ENCODE measurements around the gene PPP1R1A. TPM values are rescaled to one million over a fixed set of nuclear protein-coding genes. Genes with fewer than 3 reads are reported as not detected.

The PPP1R1A gene
- total RNA-seq, 4 donors from 2014 or later: 1.1 to 4.1 (median 1.8) TPM

DNA sequence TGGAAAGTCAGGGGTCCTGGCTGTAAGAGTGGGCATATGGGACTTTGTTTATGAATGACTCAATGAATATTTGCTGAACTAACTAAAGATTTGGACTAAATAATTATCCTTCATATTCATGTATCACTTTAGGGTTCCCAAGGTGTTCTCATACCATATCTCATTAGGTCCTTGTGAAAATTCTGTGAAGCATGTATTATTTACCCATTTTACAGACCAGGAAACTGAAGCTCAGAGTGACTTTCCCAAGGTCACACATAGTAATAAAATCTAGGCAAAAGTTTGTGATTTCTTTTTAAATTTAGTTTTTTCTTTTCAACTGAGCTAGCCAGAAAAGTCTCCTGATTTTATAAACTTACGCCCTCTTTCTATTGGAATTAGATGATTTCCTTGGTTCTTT lies 29.7 kb downstream of the PPP1R1A start:
- H3K27me3 ChIP-seq: no peaks in the 10 kb centered on the region
- H3K36me3 ChIP-seq: no peaks in the 10 kb centered on the region
- no peak for DNase-seq
- H3K4me3 ChIP-seq: no peak overlapping the region
- H3K4me1 ChIP-seq: peaks cover 0 to 7% (median 0%) of the 10 kb centered on the region in 4 donors
- H3K27ac ChIP-seq: no peak overlapping the region
- no peaks in the 10 kb centered on the region for H3K9me3 ChIP-seq
- no peak for TF ChIP-seq POLR2A (IDR thresholded peaks at IDR 0.05)
- TF ChIP-seq, protein P1, sequence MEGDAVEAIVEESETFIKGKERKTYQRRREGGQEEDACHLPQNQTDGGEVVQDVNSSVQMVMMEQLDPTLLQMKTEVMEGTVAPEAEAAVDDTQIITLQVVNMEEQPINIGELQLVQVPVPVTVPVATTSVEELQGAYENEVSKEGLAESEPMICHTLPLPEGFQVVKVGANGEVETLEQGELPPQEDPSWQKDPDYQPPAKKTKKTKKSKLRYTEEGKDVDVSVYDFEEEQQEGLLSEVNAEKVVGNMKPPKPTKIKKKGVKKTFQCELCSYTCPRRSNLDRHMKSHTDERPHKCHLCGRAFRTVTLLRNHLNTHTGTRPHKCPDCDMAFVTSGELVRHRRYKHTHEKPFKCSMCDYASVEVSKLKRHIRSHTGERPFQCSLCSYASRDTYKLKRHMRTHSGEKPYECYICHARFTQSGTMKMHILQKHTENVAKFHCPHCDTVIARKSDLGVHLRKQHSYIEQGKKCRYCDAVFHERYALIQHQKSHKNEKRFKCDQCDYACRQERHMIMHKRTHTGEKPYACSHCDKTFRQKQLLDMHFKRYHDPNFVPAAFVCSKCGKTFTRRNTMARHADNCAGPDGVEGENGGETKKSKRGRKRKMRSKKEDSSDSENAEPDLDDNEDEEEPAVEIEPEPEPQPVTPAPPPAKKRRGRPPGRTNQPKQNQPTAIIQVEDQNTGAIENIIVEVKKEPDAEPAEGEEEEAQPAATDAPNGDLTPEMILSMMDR (IDR thresholded peaks at IDR 0.05): no peak

DNA sequence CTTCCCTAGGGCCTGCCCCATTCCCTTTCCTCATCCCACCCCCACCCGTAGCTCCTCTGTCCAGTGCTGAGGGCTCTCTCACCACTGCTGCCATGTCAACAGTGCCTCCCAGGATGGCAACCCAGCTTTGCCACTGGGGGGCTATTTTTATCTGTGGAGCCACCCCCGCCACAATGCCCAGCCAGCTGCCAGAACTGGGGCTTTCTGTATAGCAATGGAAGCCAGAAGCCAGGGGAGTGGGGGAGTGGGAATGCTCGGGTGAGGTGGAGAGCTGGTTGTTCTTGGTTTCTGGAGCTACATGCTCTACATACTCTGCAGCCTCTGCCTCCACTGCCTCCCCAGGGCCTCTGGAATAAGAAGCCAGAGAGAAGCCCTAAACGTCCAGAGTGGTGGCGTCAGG lies 30.1 kb downstream of the PPP1R1A start:
- Histone ChIP-seq H3K27me3 (no peaks in the 10 kb centered on the region), H3K27ac (no peak overlapping the region), H3K4me3 (no peak overlapping the region), H3K9me3 (no peaks in the 10 kb centered on the region), H3K4me1 (peaks cover 0 to 7% (median 0%) of the 10 kb centered on the region in 4 donors), H3K36me3 (no peaks in the 10 kb centered on the region)
- no peak for DNase-seq
- TF ChIP-seq POLR2A (IDR thresholded peaks at IDR 0.05): no peak
- TF ChIP-seq, protein P1 (IDR thresholded peaks at IDR 0.05): no peak

DNA sequence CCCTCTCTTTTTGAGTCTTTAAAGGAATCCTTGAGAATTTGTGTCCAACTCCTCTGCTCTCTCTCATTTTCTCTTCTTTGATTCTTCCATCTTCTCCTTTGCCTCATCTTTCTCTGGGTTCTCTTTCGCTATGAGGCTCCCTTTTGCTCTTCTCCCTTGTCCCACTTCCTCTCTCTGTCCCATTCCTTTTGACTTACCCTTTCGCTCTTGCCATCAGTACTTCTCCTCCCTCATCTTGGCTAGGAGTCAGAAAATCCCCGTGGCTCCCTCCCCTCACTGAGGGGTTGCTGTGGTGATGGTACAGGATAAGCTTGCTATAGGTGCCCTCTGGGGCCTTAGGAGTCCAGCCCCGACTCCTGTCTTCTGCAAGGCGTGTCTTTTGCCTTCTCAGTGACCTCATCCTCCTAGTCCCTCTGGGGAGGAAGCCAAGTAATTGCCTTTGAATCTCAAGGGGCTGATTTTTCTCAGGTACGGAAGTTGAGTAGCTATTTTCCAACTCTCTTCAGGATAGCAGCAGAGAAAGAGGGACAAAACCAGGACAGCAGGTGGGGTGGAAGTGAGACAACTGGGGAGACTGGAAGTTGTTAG lies 32.7 kb downstream of the PPP1R1A start:
- Histone ChIP-seq H3K27ac (no peak overlapping the region), H3K27me3 (no peaks in the 10 kb centered on the region)
- DNase-seq: no peak

DNA sequence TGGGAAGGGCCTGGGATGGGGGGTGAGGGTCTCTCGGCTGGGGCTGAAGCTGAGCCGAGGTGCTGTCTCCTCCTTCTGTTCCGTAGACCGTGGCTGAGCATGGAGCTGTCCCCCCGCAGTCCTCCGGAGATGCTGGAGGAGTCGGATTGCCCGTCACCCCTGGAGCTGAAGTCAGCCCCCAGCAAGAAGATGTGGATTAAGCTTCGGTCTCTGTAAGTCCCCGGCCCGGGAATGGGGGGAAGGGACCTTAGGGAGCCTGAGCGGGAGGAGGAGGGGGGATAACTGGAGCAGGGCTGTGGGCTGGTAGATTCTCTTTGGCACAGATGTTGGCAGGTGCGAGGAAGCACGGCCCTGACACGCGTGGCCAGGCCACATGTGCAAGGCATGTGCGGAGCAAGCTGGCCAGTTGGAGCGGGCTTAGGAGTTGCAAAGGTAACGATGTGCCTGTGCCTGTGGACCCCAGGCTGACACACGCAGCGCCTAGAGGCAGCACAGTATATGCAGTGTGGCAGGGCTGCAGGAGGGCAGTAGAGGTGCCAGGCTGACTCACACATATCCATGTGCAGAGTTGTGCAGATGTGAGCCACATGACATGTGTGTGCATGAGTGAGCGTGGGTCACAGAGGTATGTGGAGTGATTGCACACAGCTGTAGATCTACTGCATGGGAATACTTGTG lies 38.5 kb downstream of the PPP1R1A start:
- Histone ChIP-seq H3K27me3 (no peaks in the 10 kb centered on the region), H3K9me3 (no peaks in the 10 kb centered on the region), H3K4me1 (peaks cover 0 to 14% (median 11%) of the 10 kb centered on the region in 4 donors), H3K36me3 (no peaks in the 10 kb centered on the region), H3K4me3 (peak overlapping the region; percentile 31 to 53 (median 49)), H3K27ac (peak overlapping the region in 1 of 4 donors; percentile 38)
- TF ChIP-seq, protein P1 (IDR thresholded peaks at IDR 0.05): no peak
- TF ChIP-seq POLR2A (IDR thresholded peaks at IDR 0.05): no peak
- DNase-seq: peak in 1 of 3 donors; percentile 50

More for the DNA sequence above, 32.7 kb downstream of the PPP1R1A start:
- Histone ChIP-seq H3K4me3 (no peak overlapping the region), H3K4me1 (peaks cover 0 to 2% (median 0%) of the 10 kb centered on the region in 4 donors), H3K9me3 (no peaks in the 10 kb centered on the region), H3K36me3 (no peaks in the 10 kb centered on the region)
- TF ChIP-seq, protein P1 (IDR thresholded peaks at IDR 0.05): no peak
- no peak for TF ChIP-seq POLR2A (IDR thresholded peaks at IDR 0.05)

DNA sequence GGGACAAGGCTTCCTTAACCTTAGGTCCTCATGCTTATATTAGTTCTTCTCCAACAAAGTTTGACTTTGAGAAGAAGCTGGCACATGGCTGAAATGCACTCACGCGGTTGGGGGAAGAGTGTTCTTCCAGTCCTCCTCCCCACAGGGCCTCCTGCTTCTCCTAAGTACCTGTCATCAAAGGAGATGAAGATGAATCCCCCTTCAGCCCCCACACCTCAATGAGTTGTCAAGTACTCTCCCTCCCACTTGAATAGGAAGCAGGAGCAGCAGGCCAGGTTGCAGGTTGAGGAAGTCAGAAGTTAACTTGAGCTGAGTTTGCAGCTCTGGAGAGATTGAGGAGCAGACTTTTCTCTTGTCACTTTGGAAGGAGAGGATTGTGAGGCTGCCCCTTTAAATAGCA lies 41.9 kb downstream of the PPP1R1A start:
- no peak overlapping the region for H3K27ac ChIP-seq
- DNase-seq: no peak
- H3K4me1 ChIP-seq: peaks cover 0 to 14% (median 11%) of the 10 kb centered on the region in 4 donors
- H3K27me3 ChIP-seq: no peaks in the 10 kb centered on the region
- H3K4me3 ChIP-seq: no peak overlapping the region
- H3K36me3 ChIP-seq: no peaks in the 10 kb centered on the region
- no peak for TF ChIP-seq POLR2A (IDR thresholded peaks at IDR 0.05)
- TF ChIP-seq, protein P1 (IDR thresholded peaks at IDR 0.05): no peak
- H3K9me3 ChIP-seq: no peaks in the 10 kb centered on the region

All from Peyer's patch (tissue), 4 donors.